Peyer's patch (tissue), 4 donors: ENCODE data around the gene TIPIN. TPM values are rescaled to one million over a fixed set of nuclear protein-coding genes. Genes with fewer than 3 reads are reported as not detected.

Experiments used
- DNase-seq, 3 donors: peaks; one replicate each; pipeline ENCODE4 v3.0.0-alpha.2; 2017 to 2019
- H3K27ac ChIP-seq, 4 donors: fragments of 200-600 bp; sonication (generic); one replicate each; pipeline ENCODE4 v1.5.1; 2016 to 2019
- H3K27me3 ChIP-seq, 2 donors: fragments of 200-600 bp; sonication (generic); one replicate each; pipeline ENCODE4 v1.5.1; 2019
- H3K36me3 ChIP-seq, 3 donors: fragments of 200-600 bp; sonication (generic); one replicate each; pipeline ENCODE4 v1.5.1; 2016 to 2019
- H3K4me1 ChIP-seq, 4 donors: fragments of 200-600 bp; sonication (generic); one replicate each; pipeline ENCODE4 v1.5.1; 2016 to 2019
- H3K4me3 ChIP-seq, 4 donors: fragments of 200-600 bp; sonication (generic); 1 replicate in 3 of 4; 2 replicates in 1 of 4; pipeline ENCODE4 v1.5.1; 2016 to 2019; ENCODE audit warnings: mild to moderate bottlenecking in 1 of 4
- H3K9me3 ChIP-seq, 4 donors: fragments of 200-600 bp; sonication (generic); one replicate each; pipeline ENCODE4 v1.5.1; 2016 to 2019; ENCODE audit warnings: mild to moderate bottlenecking in 1 of 4
- CTCF ChIP-seq, 6 experiments: fragments of 450-650 bp in 4 of 6; fragments of 200-600 bp in 2 of 6; sonication (generic) in 1 of 6; IDR thresholded peaks; one replicate each; pipeline ENCODE4 v1.5.1; 2017 to 2019; ENCODE audit warnings: antibody characterized with exemption in 6 of 6, mild to moderate bottlenecking in 3 of 6, moderate library complexity in 1 of 6
- POLR2A ChIP-seq, 2 donors: fragments of 450-650 bp; IDR thresholded peaks; one replicate each; pipeline ENCODE4 v1.5.1; 2017; ENCODE audit warnings: antibody characterized with exemption in 2 of 2, mild to moderate bottlenecking in 2 of 2, moderate library complexity in 2 of 2
- total RNA-seq, 4 donors: library from RNA; depleted of rRNA; stranded (reverse); fragments of >200 nt; gene quantifications; one replicate each; pipeline ENCODE4 v1.1.0, GENCODE V29; 2016

The TIPIN gene
- total RNA-seq, 4 donors from 2014 or later: 2.6 to 10.6 (median 6.8) TPM

GRCh38 chr15:66403323-66403722 lies 46.8 kb upstream of the TIPIN start:
- Histone ChIP-seq H3K27me3 (no peaks in the 10 kb centered on the region), H3K36me3 (no peaks in the 10 kb centered on the region), H3K27ac (no peak overlapping the region), H3K9me3 (no peaks in the 10 kb centered on the region), H3K4me1 (peaks cover 0 to 7% (median 0%) of the 10 kb centered on the region in 4 donors), H3K4me3 (no peak overlapping the region)
- DNase-seq: no peak
- TF ChIP-seq CTCF (IDR thresholded peaks at IDR 0.05): no peak

GRCh38 chr15:66402761-66403284 lies 46.3 kb upstream of the TIPIN start:
- Histone ChIP-seq H3K27ac (no peak overlapping the region), H3K36me3 (no peaks in the 10 kb centered on the region), H3K27me3 (no peaks in the 10 kb centered on the region), H3K4me3 (no peak overlapping the region), H3K9me3 (no peaks in the 10 kb centered on the region), H3K4me1 (peaks cover 0 to 7% (median 0%) of the 10 kb centered on the region in 4 donors)
- no peak for TF ChIP-seq POLR2A (IDR thresholded peaks at IDR 0.05)
- no peak for DNase-seq

GRCh38 chr15:66401130-66402021 lies 44.9 kb upstream of the TIPIN start:
- no peaks in the 10 kb centered on the region for H3K27me3 ChIP-seq
- no peaks in the 10 kb centered on the region for H3K36me3 ChIP-seq

GRCh38 chr15:66400351-66400774 lies 43.9 kb upstream of the TIPIN start:
- H3K27me3 ChIP-seq: no peaks in the 10 kb centered on the region
- no peak overlapping the region for H3K27ac ChIP-seq
- no peak for TF ChIP-seq CTCF (IDR thresholded peaks at IDR 0.05)
- no peak for TF ChIP-seq POLR2A (IDR thresholded peaks at IDR 0.05)
- no peak for DNase-seq
- H3K36me3 ChIP-seq: no peaks in the 10 kb centered on the region
- no peaks in the 10 kb centered on the region for H3K9me3 ChIP-seq
- peaks cover 0 to 7% (median 0%) of the 10 kb centered on the region in 4 donors for H3K4me1 ChIP-seq
- H3K4me3 ChIP-seq: no peak overlapping the region

More at GRCh38 chr15:66401130-66402021, 44.9 kb upstream of the TIPIN start:
- TF ChIP-seq CTCF (IDR thresholded peaks at IDR 0.05) (no peak), POLR2A (IDR thresholded peaks at IDR 0.05) (no peak)
- Histone ChIP-seq H3K27ac (no peak overlapping the region), H3K4me1 (peaks cover 0 to 7% (median 0%) of the 10 kb centered on the region in 4 donors), H3K9me3 (no peaks in the 10 kb centered on the region), H3K4me3 (no peak overlapping the region)
- DNase-seq: no peak

- Histone ChIP-seq H3K27me3 (no peaks in the 10 kb centered on the region), H3K36me3 (no peaks in the 10 kb centered on the region), H3K27ac (no peak overlapping the region), H3K4me1 (peaks cover 0 to 7% (median 0%) of the 10 kb centered on the region in 4 donors), H3K4me3 (no peak overlapping the region), H3K9me3 (no peaks in the 10 kb centered on the region)
- no peak for DNase-seq
- no peak for TF ChIP-seq POLR2A (IDR thresholded peaks at IDR 0.05)
- no peak for TF ChIP-seq CTCF (IDR thresholded peaks at IDR 0.05)
Measured at GRCh38 chr15:66399276-66399675, 42.8 kb upstream of the TIPIN start.

- no peak for DNase-seq
- Histone ChIP-seq H3K27ac (no peak overlapping the region), H3K27me3 (no peaks in the 10 kb centered on the region), H3K36me3 (no peaks in the 10 kb centered on the region), H3K4me3 (no peak overlapping the region), H3K9me3 (no peaks in the 10 kb centered on the region), H3K4me1 (peaks cover 0 to 16% (median 8%) of the 10 kb centered on the region in 4 donors)
- TF ChIP-seq CTCF (IDR thresholded peaks at IDR 0.05) (no peak), POLR2A (IDR thresholded peaks at IDR 0.05) (no peak)
Measured at GRCh38 chr15:66394915-66395314, 38.4 kb upstream of the TIPIN start.
